ENCODE data around the gene CHSY1.
A peak's percentile ranks its signal among the peaks of the same experiment; 100 is the strongest.
"Not testable (repeated sequence)": the region's sequence is repeated elsewhere in the genome, so short reads cannot be mapped to it uniquely, and the experiment has no call there.

The CHSY1 gene

GRCh38 chr15:101251830-101252820 lies at the start of gene CHSY1:
CHSY1 (minus strand) TSS chr15:101252048; CDS start chr15:101251456, 592 bp downstream.
- DNase-seq = peak; percentile 57

- DNase-seq = no peak
Observed at GRCh38 chr15:101296418-101297405, 44.9 kb upstream of the CHSY1 start.

GRCh38 chr15:101295607-101296161 lies 43.8 kb upstream of the CHSY1 start:
- DNase-seq = no peak

- DNase-seq = peak; percentile 94
Observed at GRCh38 chr15:101294731-101295606, 43.1 kb upstream of the CHSY1 start, which contains the start of gene SNRPA1. SNRPA1 (minus strand) TSS chr15:101295248; CDS start chr15:101295178, 70 bp downstream.

GRCh38 chr15:101293122-101293521 lies 41.3 kb upstream of the CHSY1 start:
- DNase-seq = no peak

GRCh38 chr15:101288905-101289513 lies 37.2 kb upstream of the CHSY1 start:
- DNase-seq = peak; percentile 50

- not testable (repeated sequence) for DNase-seq
Observed at GRCh38 chr15:101287342-101287741, 35.5 kb upstream of the CHSY1 start.

- DNase-seq = no peak
Observed at GRCh38 chr15:101286471-101287114, 34.7 kb upstream of the CHSY1 start.

GRCh38 chr15:101283931-101284330 lies 32.1 kb upstream of the CHSY1 start:
- no peak for DNase-seq

GRCh38 chr15:101280007-101280406 lies 28.2 kb upstream of the CHSY1 start:
- DNase-seq = no peak

GRCh38 chr15:101277943-101278564 lies 26.2 kb upstream of the CHSY1 start:
- DNase-seq = no peak

- peak; percentile 89 for DNase-seq
Observed at GRCh38 chr15:101277038-101277822, 25.4 kb upstream of the CHSY1 start, which contains the start of gene SELENOS. SELENOS (minus strand) TSS chr15:101277485; CDS start chr15:101277417, 68 bp downstream.

- DNase-seq = no peak
Observed at GRCh38 chr15:101276501-101277037, 24.7 kb upstream of the CHSY1 start.

GRCh38 chr15:101275018-101275417 lies 23.2 kb upstream of the CHSY1 start:
- no peak for DNase-seq

GRCh38 chr15:101273534-101273933 lies 21.7 kb upstream of the CHSY1 start:
- no peak for DNase-seq

- DNase-seq = no peak
Observed at GRCh38 chr15:101272584-101272983, 20.7 kb upstream of the CHSY1 start.

- no peak for DNase-seq
Observed at GRCh38 chr15:101269479-101270223, 17.8 kb upstream of the CHSY1 start.
